Bronchial epithelial cell (primary cell): ENCODE results near the gene SGO1. TPM values are rescaled to one million over a fixed set of nuclear protein-coding genes. Genes with fewer than 3 reads are reported as not detected.
"Not testable (repeated sequence)": the region's sequence is repeated elsewhere in the genome, so short reads cannot be mapped to it uniquely, and the experiment has no call there.

Source experiments
- DNase-seq: peaks from one replicate; pipeline ENCODE4 v3.0.0-alpha.2; 2010; ENCODE audit warnings: low read depth
- FAIRE-seq: peaks from 2 replicates; lab custom pipeline; 2011; peaks lifted over from hg19 to GRCh38; lab: Jason Lieb, UNC
- H3K27me3 ChIP-seq: 2 replicates; pipeline ENCODE4 v1.5.1; 2011; ENCODE audit warnings: low read length; ENCODE audit not compliant: control insufficient read depth, insufficient read depth
- H3K36me3 ChIP-seq: 2 replicates; pipeline ENCODE4 v1.5.1; 2011; ENCODE audit warnings: low read length; ENCODE audit not compliant: control insufficient read depth, insufficient read depth
- H3K4me3 ChIP-seq: 2 replicates; pipeline ENCODE4 v1.5.1; 2011; ENCODE audit warnings: mild to moderate bottlenecking, low read depth, low read length, control low read depth
- CTCF ChIP-seq: IDR thresholded peaks from 2 replicates; pipeline ENCODE4 v1.5.1; 2011; ENCODE audit warnings: mild to moderate bottlenecking, moderate library complexity, low read length, control low read depth, inconsistent platforms; ENCODE audit not compliant: insufficient read depth, severe bottlenecking
- total RNA-seq: library from RNA; depleted of rRNA; stranded (reverse); fragments of >200 nt; gene quantifications from 2 replicates; pipeline ENCODE4 v1.2.1, GENCODE V29; 2014

SGO1 gene
- total RNA-seq, 1 donor from 2014 or later, result under 0.01 TPM

DNA sequence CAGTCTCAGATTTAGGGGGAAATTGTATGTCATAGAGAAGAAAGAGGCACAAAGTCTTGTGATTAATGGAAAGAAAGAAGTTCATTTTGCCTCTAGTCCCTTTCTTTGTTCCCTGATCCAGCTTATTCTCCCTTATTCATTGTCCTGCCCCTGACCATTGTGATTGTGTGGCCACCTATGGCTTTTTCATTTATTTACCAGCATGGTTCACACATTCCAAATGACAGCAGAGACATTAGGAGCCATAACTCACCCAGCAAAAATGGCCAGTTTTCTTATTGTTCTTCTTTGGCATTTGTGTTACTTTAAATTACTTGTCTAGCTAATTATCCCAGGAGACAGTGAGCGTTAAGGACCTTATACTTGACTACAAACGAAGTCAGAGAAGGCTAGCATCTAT is 36.3 kb upstream of the SGO1 start:
- H3K27me3 ChIP-seq, result no peaks in the 10 kb centered on the region
- no peaks in the 10 kb centered on the region for H3K36me3 ChIP-seq
- no peak for DNase-seq
- peak; percentile 13 for FAIRE-seq
- no peak overlapping the region for H3K4me3 ChIP-seq
- TF ChIP-seq CTCF, result no peak

DNA sequence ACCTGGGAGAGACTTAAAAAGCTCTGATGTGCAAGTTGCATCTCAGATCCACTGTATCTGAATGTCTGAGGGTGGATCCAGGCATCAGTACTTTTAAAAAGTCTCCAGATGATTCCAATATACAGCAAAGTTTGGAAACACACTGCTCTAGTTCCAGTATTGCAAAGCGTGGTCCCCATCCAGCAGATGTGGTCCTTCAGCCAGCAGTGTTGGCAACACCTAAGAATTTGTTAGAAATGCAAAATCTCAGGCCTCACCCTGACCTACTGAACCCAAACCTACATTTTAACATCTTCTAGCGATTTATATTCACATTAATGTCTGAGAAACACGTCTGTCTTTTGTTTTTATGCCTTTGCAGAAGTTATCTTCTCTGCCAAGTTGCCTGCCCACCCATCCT is 32.2 kb upstream of the SGO1 start:
- DNase-seq, result no peak
- no peaks in the 10 kb centered on the region for H3K36me3 ChIP-seq
- H3K27me3 ChIP-seq, result no peaks in the 10 kb centered on the region
- no peak for FAIRE-seq
- H3K4me3 ChIP-seq, result no peak overlapping the region
- no peak for TF ChIP-seq CTCF

DNA sequence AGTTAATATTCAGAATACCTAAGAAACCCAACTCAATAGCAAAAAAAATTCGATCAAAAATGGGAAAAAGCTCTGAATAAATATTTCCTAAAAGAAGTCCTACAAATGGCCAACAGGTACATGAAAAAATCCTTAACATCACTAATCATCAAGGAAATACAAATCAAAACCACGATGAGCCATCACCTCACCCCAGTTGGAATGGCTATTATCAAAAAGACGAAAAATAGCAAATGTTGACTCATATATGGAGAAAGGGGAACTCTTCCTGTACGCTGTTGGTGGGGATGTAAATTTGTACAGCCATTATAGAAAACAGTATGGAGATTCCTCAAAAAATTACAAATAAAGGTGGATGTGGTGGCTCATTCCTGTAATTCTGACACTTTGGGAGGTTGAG is 29.6 kb upstream of the SGO1 start:
- Histone ChIP-seq H3K36me3 (no peaks in the 10 kb centered on the region), H3K27me3 (no peaks in the 10 kb centered on the region), H3K4me3 (no peak overlapping the region)
- FAIRE-seq, result no peak
- no peak for TF ChIP-seq CTCF
- DNase-seq, result peak; percentile 55

GRCh38 chr3:20213491-20213890 is 27.5 kb upstream of the SGO1 start:
- not testable (repeated sequence) for H3K4me3 ChIP-seq, FAIRE-seq, H3K36me3 ChIP-seq, DNase-seq, H3K27me3 ChIP-seq

DNA sequence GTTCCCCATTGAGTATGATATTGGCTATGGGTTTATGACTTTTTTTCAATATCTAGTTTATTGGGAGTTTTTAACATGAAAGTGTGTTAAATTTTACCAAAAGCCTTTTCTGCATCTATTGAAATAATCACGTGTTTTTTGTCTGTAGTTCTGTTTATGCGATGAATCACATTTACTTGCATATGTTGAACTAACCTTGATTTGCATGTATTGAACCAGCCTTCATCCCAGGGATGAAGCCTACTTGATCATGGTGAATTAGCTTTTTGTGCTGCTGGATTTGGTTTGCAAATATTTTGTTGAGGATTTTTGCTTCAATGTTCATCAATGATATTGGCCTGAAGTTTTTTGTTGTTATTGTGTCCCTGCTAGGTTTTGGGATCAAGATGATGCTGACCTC is 21.9 kb upstream of the SGO1 start:
- H3K27me3 ChIP-seq, DNase-seq, FAIRE-seq, H3K36me3 ChIP-seq, H3K4me3 ChIP-seq: not testable (repeated sequence)

- not testable (repeated sequence) for H3K4me3 ChIP-seq, H3K27me3 ChIP-seq, DNase-seq, H3K36me3 ChIP-seq, FAIRE-seq
Observed at GRCh38 chr3:20205898-20206297, 19.9 kb upstream of the SGO1 start.

GRCh38 chr3:20201143-20201542 is 15.1 kb upstream of the SGO1 start:
- TF ChIP-seq CTCF, result no peak
- no peak for DNase-seq
- Histone ChIP-seq H3K36me3 (no peaks in the 10 kb centered on the region), H3K27me3 (no peaks in the 10 kb centered on the region), H3K4me3 (no peak overlapping the region)
- no peak for FAIRE-seq

DNA sequence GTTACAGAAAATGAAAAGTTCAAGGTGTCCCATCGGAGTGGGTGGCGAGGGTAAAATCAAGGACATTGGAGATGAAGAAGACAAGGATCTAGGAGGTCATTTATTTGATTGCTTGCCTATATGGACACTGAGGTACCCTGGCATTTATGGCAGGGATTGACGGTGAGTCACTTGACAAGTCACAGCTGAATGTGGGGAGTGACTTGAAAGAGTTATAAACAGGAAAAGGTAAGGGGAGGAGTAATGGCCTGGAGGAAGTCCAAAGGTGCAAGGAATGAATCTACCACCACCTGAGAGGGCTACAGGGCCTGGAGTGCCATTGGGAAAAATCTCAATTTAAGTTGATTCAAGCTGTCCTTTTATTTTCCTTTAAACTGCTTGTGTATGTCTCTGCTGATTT is 11.8 kb upstream of the SGO1 start:
- Histone ChIP-seq H3K27me3 (no peaks in the 10 kb centered on the region), H3K4me3 (no peak overlapping the region), H3K36me3 (no peaks in the 10 kb centered on the region)
- FAIRE-seq (peak; percentile 43), DNase-seq (peak; percentile 80)
- TF ChIP-seq CTCF, result no peak
